Thyroid gland (tissue), 4 donors: Measurements from ENCODE around the gene LGALSL.

Experiments
- POLR2A ChIP-seq, 2 donors: fragments of 450-650 bp; IDR thresholded peaks; one replicate each; pipeline ENCODE4 v1.6.1; 2017; ENCODE audit warnings: antibody characterized with exemption in 2 of 2, mild to moderate bottlenecking in 2 of 2, moderate library complexity in 1 of 2
- TF ChIP-seq, protein P1 (sequence below), 6 experiments: fragments of 200-600 bp in 3 of 6; fragments of 450-650 bp in 3 of 6; sonication (generic) in 3 of 6; IDR thresholded peaks; one replicate each; pipeline ENCODE4 v1.5.1; 2016 to 2019; ENCODE audit warnings: antibody characterized with exemption in 6 of 6, mild to moderate bottlenecking in 2 of 6, inconsistent platforms in 1 of 6, moderate library complexity in 1 of 6

DNA sequence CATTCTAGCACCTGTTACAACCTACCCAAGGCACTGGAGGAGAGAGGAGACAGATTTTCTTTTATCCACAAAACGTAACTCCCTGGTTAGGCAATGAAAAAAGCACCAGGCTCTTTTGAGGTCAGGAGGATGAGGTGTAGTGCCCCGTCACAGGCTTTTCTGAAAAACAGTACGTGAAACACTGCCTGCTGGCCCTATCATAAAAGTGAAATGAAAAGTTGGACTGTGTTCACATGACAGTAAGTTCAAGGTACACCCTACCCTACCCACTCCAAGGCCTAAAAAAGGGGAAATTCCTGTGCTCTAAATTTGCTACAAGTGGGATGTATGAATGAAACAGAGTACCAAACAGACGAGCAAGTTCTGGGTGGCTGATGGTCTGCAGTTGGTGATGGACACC is 17.6 kb downstream of the LGALSL start:
- TF ChIP-seq, protein P1, sequence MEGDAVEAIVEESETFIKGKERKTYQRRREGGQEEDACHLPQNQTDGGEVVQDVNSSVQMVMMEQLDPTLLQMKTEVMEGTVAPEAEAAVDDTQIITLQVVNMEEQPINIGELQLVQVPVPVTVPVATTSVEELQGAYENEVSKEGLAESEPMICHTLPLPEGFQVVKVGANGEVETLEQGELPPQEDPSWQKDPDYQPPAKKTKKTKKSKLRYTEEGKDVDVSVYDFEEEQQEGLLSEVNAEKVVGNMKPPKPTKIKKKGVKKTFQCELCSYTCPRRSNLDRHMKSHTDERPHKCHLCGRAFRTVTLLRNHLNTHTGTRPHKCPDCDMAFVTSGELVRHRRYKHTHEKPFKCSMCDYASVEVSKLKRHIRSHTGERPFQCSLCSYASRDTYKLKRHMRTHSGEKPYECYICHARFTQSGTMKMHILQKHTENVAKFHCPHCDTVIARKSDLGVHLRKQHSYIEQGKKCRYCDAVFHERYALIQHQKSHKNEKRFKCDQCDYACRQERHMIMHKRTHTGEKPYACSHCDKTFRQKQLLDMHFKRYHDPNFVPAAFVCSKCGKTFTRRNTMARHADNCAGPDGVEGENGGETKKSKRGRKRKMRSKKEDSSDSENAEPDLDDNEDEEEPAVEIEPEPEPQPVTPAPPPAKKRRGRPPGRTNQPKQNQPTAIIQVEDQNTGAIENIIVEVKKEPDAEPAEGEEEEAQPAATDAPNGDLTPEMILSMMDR (IDR thresholded peaks at IDR 0.05): no peak
- no peak for TF ChIP-seq POLR2A (IDR thresholded peaks at IDR 0.05)
